ENCODE measurements around the gene HBA1.
"Not testable (repeated sequence)": the region's sequence is repeated elsewhere in the genome, so short reads cannot be mapped to it uniquely, and the experiment has no call there.

HBA1 gene

DNA sequence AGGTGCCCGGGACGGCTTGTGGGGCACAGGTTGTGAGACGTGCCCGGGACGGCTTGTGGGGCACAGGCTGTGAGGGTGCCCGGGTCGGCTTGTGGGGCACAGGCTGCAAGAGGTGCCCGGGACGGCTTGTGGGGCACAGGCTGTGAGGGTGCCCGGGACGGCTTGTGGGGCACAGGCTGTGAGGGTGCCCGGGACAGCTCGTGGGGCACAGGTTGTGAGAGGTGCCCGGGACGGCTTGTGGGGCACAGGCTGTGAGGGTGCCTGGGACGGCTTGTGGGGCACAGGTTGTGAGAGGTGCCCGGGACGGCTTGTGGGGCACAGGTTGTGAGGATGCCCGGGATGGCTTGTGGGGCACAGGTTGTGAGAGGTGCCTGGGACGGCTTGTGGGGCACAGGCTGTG, 16.2 kb upstream of the HBA1 start:
- not testable (repeated sequence) for DNase-seq

DNA sequence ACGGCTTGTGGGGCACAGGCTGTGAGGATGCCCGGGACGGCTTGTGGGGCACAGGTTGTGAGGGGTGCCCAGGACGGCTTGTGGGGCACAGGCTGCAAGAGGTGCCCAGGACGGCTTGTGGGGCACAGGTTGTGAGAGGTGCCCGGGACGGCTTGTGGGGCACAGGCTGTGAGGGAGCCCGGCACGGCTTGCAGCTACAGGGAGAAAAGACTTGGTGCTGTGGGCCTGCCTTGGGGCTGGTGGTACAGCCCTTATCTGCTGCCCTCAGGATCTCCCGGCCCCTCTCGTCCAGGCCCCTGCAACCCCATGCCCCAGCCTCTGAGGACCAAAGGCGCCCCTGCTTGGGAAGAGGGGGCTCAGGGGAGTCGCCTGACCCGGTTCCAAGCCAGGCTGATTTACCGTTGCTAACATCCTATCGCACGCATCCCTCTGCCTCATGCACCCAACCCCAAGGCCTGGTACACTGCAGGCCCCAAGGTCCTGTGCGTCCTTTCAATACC, 15.7 kb upstream of the HBA1 start:
- DNase-seq = no peak

DNA sequence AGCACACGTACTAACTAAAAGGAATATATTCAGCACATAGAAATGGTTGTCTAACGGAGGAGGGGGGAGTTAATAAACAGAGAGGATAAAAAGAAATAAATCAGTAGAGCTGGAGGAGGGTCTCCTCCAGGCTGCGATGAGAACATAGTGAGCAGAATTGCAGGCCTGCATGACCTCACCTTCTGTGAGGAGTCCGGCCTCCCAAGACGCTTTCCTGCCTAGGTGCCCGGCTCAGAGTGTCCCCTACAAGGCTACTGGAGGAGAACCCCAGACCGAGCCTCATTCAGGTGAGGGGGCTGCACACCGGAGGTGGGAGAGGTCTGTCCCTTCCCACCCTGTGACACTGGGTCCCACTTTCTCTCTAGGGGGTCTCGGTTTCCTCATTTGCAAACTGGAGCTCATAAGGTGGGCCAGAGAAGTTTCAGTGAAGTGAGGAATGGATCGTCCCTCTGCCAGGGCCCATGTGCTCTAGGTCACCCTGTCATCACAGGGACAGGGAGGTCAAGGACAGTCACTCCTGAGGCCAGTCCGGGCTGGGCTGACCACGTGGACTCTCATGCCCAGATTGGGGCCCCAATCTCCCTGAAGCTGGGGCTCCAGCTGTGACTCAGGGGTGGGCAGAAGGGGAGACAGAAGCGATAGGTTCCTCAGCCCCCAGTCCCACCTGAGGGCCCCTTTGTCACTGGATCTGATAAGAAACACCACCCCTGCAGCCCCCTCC, 14.0 kb upstream of the HBA1 start:
- DNase-seq = no peak

DNA sequence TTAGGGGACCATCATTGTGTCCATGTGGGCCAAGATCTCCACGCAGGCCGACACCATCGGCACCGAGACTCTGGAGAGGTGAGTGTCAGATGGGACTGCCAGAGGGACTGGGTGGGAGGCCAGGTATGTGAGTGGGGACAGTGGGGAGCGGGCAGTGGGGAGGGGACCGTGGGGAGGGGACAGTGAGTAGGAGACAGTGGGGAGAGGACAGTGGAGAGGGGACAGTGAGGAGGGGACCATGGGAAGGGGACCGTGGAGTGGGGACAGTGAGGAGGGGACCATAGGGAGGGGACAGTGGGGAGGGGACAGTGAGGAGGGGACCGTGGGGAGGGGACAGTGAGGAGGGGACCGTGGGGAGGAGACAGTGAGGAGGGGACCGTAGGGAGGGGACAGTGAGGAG, 13.3 kb upstream of the HBA1 start:
- not testable (repeated sequence) for DNase-seq

DNA sequence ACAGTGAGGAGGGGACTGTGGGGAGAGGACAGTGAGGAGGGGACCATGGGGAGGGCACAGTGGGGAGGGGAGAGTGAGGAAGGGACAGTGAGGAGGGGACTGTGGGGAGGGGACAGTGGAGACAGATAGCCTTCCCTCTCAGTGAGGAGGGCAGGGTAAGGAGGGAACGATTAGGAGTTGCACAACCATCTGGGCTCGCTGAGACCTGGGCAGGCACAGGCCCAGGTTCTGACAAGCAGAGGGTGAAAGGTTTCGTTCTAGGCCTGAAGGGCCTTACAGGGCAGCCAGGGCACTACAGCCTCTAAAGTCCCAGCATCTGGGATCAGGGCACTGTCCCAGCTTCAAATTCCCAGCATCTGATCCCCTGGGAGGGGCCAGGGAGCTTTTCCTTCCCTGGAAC, 12.8 kb upstream of the HBA1 start:
- DNase-seq = not testable (repeated sequence)

DNA sequence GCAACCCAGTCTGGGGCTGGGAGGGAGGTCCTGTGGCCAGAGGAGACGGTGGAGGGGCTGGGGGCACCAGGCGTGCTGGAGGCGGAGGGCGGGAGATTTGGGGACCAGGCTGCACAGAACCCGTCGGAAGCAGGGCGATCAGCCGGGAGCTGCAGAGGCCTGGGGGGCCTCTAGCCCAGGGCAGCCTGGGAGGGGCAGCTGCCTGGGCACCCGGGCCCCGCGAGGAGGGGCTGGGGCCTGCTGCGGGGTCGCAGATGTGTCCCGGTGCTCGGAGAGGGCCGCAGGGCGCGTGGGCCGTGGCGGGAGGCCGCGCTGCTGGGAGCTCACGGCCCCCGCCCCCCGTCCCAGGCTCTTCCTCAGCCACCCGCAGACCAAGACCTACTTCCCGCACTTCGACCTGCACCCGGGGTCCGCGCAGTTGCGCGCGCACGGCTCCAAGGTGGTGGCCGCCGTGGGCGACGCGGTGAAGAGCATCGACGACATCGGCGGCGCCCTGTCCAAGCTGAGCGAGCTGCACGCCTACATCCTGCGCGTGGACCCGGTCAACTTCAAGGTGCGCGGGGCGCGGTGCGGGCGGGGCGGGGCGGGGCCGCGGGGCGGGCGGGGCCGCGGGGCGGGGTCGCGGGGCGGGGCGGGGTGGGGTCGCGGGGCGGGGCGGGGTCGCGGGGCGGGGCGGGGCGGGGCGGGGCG, 12.2 kb upstream of the HBA1 start:
- not testable (repeated sequence) for DNase-seq

DNA sequence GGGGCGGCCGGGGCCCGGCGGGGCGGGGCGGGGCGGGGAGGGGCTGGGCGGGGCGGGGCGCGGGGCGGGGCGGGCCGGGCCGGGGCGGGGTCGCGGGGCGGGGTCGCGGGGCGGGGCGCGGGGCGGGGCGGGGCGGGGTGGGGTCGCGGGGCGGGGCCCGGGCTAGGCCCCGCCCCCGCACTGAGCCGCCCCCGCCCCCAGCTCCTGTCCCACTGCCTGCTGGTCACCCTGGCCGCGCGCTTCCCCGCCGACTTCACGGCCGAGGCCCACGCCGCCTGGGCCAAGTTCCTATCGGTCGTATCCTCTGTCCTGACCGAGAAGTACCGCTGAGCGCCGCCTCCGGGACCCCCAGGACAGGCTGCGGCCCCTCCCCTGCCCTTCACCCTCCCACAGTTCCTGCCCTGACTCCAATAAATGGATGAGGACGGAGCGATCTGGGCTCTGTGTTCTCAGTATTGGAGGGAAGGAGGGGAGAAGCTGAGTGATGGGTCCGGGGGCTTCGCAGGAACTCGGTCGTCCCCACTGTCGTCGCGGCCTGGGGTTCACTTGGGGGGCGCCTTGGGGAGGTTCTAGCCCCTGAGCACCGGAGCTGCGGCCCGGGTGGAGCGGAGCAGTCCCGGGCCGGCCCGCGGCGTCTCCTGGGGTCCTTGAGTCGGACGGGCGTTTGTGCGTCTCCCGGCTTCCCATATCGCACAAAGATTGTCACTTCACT, 11.5 kb upstream of the HBA1 start:
- DNase-seq = no peak

DNA sequence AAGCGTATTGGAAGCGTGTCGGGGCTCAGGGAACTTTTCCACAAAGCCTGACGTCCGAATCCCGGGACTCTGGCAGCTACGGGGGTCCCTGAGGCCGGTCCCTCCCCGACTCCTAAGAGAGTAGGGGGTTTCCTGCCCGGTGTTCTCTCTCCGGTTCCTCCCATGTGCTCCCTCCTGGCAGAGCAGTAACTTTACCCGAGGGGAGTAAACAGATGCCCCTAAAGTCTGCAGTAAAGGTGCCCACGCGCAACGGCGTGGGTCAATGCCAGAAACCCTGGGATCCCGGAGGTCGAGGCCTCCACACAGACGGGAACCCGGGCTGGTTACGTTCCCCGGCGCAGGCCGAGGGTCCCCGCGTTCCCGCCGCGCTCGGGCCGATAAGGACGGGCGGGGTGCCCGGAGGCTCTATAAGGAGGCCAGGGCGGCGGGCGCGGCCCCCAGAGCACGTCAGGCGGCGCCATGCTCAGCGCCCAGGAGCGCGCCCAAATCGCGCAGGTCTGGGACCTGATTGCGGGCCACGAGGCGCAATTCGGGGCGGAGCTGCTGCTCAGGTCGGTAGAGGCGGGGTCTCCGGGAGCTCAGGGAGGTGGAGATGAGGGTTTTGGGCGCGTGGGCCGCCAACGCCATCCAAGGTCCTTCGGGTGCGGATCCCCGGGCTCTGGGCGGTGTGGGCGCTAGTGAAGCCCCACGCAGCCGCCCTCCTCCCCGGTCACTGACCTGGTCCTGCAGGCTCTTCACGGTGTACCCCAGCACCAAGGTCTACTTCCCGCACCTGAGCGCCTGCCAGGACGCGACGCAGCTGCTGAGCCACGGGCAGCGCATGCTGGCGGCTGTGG, 10.7 kb upstream of the HBA1 start, which contains the start of gene HBM:
TSS of gene HBM (plus strand) at position 440 of the 836 bp plus-strand sequence. CDS start at position 460, 20 bp downstream.
- DNase-seq = no peak

DNA sequence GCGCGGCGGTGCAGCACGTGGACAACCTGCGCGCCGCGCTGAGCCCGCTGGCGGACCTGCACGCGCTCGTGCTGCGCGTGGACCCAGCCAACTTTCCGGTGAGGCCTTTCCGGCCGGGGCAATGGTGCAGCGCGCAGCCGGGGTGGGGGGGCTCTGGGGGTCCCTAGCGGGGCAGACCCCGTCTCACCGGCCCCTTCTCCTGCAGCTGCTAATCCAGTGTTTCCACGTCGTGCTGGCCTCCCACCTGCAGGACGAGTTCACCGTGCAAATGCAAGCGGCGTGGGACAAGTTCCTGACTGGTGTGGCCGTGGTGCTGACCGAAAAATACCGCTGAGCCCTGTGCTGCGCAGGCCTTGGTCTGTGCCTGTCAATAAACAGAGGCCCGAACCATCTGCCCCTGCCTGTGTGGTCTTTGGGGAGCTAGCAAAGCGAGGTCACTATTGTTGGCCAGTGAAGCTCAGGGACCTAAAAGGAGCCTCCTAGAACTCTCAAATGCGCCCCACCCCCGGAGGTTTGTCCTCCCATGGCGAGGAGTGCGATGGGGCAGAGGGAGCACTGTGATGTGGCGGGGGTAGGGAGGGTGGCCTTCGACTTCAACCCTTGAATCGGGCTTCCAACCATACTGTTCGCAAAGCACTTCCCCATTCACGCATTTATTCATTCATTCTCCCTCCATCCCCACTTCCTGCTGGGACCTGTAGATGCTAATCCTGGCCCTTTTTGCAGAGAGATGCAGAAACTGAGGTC, 9.9 kb upstream of the HBA1 start:
- no peak for DNase-seq

DNA sequence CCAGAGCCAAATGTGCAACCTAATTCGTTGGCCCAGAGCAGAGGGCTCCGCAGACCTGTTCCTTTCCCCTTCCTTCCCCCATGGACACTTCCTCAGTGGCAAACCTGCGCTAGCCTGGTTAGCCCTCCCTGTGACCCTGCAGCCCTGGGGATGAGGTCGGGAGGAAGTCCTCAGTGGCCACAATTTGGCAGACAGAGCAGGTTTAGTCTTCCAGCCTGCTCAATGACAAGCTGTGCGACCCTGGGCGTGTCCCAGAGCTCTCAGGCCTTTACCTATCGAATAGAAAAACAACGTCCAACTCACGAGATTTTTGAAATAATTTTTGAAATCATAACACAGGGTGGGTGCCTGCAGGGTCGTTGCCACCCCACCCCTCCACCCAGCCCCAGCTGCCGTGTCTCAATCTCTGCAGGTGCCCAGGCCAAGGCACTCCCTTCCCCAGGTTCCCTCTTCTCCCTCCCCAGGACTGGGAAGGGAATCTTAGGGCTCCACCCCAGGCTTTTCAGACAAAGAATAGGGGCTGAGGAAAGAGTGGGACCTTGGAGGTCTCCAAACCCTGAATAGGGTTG, 9.3 kb upstream of the HBA1 start:
- DNase-seq = no peak

DNA sequence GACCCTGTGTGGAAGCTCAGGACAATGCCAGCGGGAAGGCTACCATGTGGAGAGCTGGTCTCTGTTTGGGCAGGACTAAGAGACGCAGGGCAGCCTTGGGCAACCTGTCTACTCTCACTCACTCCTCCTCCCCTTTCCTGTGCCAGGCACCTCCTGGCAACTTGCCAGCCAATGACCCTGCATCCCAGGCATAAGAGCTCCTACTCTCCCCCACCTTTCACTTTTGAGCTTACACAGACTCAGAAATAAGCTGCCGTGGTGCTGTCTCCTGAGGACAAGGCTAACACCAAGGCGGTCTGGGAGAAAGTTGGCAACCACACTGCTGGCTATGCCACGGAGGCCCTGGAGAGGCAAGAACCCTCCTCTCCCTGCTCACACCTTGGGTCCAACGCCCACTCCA, 8.1 kb upstream of the HBA1 start:
- no peak for DNase-seq

DNA sequence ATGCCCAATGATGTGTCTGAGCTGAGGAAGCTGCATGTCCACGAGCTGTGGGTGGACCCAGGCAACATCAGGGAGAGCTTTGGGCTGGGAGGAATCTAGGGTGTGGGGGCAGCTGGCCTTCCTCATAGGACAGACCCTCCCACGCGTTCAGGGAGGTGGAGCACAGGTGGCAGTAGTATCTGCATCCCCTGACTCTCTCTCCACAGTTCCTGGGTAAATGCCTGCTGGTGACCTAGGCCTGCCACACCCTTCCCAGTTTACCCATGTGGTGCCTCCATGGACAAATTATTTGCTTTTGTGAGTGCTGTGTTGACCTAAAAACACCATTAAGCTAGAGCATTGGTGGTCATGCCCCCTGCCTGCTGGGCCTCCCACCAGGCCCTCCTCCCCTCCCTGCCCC, 7.5 kb upstream of the HBA1 start:
- no peak for DNase-seq

DNA sequence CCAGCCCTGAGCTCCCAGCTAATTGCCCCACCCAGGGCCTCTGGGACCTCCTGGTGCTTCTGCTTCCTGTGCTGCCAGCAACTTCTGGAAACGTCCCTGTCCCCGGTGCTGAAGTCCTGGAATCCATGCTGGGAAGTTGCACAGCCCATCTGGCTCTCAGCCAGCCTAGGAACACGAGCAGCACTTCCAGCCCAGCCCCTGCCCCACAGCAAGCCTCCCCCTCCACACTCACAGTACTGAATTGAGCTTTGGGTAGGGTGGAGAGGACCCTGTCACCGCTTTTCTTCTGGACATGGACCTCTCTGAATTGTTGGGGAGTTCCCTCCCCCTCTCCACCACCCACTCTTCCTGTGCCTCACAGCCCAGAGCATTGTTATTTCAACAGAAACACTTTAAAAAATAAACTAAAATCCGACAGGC, 6.4 kb upstream of the HBA1 start:
- DNase-seq = not testable (repeated sequence)

DNA sequence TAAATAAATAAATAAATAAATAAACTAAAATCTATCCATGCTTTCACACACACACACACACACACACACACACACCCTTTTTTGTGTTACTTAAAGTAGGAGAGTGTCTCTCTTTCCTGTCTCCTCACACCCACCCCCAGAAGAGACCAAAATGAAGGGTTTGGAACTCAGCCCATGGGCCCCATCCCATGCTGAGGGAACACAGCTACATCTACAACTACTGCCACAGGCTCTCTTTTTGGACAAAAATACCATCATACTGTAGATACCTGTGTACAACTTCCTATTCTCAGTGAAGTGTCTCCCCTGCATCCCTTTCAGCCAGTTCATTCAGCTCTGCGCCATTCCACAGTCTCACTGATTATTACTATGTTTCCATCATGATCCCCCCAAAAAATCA, 5.7 kb upstream of the HBA1 start:
- DNase-seq = no peak

DNA sequence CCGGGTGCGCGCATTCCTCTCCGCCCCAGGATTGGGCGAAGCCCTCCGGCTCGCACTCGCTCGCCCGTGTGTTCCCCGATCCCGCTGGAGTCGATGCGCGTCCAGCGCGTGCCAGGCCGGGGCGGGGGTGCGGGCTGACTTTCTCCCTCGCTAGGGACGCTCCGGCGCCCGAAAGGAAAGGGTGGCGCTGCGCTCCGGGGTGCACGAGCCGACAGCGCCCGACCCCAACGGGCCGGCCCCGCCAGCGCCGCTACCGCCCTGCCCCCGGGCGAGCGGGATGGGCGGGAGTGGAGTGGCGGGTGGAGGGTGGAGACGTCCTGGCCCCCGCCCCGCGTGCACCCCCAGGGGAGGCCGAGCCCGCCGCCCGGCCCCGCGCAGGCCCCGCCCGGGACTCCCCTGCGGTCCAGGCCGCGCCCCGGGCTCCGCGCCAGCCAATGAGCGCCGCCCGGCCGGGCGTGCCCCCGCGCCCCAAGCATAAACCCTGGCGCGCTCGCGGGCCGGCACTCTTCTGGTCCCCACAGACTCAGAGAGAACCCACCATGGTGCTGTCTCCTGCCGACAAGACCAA, 4.0 kb upstream of the HBA1 start, which contains the start of gene HBA2:
TSS of gene HBA2 (plus strand) at position 503 of the 568 bp plus-strand sequence. CDS start at position 540, 37 bp downstream.
- not testable (repeated sequence) for DNase-seq

DNA sequence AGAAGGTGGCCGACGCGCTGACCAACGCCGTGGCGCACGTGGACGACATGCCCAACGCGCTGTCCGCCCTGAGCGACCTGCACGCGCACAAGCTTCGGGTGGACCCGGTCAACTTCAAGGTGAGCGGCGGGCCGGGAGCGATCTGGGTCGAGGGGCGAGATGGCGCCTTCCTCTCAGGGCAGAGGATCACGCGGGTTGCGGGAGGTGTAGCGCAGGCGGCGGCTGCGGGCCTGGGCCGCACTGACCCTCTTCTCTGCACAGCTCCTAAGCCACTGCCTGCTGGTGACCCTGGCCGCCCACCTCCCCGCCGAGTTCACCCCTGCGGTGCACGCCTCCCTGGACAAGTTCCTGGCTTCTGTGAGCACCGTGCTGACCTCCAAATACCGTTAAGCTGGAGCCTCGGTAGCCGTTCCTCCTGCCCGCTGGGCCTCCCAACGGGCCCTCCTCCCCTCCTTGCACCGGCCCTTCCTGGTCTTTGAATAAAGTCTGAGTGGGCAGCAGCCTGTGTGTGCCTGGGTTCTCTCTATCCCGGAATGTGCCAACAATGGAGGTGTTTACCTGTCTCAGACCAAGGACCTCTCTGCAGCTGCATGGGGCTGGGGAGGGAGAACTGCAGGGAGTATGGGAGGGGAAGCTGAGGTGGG, 3.1 kb upstream of the HBA1 start:
- not testable (repeated sequence) for DNase-seq

DNA sequence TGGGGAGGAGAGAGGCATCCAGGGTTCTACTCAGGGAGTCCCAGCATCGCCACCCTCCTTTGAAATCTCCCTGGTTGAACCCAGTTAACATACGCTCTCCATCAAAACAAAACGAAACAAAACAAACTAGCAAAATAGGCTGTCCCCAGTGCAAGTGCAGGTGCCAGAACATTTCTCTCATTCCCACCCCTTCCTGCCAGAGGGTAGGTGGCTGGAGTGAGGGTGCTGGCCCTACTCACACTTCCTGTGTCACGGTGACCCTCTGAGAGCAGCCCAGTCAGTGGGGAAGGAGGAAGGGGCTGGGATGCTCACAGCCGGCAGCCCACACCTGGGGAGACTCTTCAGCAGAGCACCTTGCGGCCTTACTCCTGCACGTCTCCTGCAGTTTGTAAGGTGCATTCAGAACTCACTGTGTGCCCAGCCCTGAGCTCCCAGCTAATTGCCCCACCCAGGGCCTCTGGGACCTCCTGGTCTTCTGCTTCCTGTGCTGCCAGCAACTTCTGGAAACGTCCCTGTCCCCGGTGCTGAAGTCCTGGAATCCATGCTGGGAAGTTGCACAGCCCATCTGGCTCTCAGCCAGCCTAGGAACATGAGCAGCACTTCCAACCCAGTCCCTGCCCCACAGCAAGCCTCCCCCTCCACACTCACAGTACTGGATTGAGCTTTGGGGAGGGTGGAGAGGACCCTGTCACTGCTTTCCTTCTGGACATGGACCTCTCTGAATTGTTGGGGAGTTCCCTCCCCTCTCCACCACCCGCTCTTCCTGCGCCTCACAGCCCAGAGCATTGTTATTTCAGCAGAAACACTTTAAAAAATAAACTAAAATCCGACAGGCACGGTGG, 2.3 kb upstream of the HBA1 start:
- DNase-seq = not testable (repeated sequence)

DNA sequence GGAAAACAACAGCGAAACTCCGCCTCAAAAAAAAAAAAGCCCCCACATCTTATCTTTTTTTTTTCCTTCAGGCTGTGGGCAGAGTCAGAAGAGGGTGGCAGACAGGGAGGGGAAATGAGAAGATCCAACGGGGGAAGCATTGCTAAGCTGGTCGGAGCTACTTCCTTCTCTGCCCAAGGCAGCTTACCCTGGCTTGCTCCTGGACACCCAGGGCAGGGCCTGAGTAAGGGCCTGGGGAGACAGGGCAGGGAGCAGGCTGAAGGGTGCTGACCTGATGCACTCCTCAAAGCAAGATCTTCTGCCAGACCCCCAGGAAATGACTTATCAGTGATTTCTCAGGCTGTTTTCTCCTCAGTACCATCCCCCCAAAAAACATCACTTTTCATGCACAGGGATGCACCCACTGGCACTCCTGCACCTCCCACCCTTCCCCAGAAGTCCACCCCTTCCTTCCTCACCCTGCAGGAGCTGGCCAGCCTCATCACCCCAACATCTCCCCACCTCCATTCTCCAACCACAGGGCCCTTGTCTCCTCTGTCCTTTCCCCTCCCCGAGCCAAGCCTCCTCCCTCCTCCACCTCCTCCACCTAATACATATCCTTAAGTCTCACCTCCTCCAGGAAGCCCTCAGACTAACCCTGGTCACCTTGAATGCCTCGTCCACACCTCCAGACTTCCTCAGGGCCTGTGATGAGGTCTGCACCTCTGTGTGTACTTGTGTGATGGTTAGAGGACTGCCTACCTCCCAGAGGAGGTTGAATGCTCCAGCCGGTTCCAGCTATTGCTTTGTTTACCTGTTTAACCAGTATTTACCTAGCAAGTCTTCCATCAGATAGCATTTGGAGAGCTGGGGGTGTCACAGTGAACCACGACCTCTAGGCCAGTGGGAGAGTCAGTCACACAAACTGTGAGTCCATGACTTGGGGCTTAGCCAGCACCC, 1.2 kb upstream of the HBA1 start:
- no peak for DNase-seq

All from CD4-positive, alpha-beta T cell treated with Interleukin-4 for 1 hour (primary cell).